Liver (tissue), 3 donors: ENCODE data around the gene FCGBP.

Experiments
- GABPA ChIP-seq, 2 donors: IDR thresholded peaks in 1 of 2; conservative IDR thresholded peaks in 1 of 2; 2 replicates each; pipeline ENCODE4 v1.6.1; 2016; ENCODE audit warnings: antibody characterized with exemption in 2 of 2, mild to moderate bottlenecking in 1 of 2, moderate library complexity in 1 of 2
- HNF4G ChIP-seq: IDR thresholded peaks from 2 replicates; pipeline ENCODE4 v1.6.1; 2016; ENCODE audit warnings: antibody characterized with exemption
- JUND ChIP-seq, 2 donors: IDR thresholded peaks; 2 replicates each; pipeline ENCODE4 v1.6.1; 2016; ENCODE audit warnings: antibody characterized with exemption in 2 of 2
- MAX ChIP-seq: IDR thresholded peaks from 2 replicates; pipeline ENCODE4 v1.6.1; 2016; ENCODE audit warnings: antibody characterized with exemption
- RAD21 ChIP-seq, 2 donors: IDR thresholded peaks; 2 replicates each; pipeline ENCODE4 v1.6.1; 2016; ENCODE audit warnings: antibody characterized with exemption in 2 of 2, mild to moderate bottlenecking in 2 of 2
- REST ChIP-seq: IDR thresholded peaks from 2 replicates; pipeline ENCODE4 v1.6.1; 2016; ENCODE audit warnings: antibody characterized with exemption, mild to moderate bottlenecking
- RXRA ChIP-seq, 2 donors: IDR thresholded peaks; 2 replicates each; pipeline ENCODE4 v1.6.1; 2017 to 2018; ENCODE audit warnings: antibody characterized with exemption in 2 of 2, mild to moderate bottlenecking in 1 of 2
- SP1 ChIP-seq: IDR thresholded peaks from 2 replicates; pipeline ENCODE4 v1.6.1; 2018; ENCODE audit warnings: antibody characterized with exemption, mild to moderate bottlenecking
- TAF1 ChIP-seq: conservative IDR thresholded peaks from 2 replicates; pipeline ENCODE4 v1.6.1; 2016; ENCODE audit warnings: antibody characterized with exemption, mild to moderate bottlenecking
- YY1 ChIP-seq: IDR thresholded peaks from 2 replicates; pipeline ENCODE4 v1.6.1; 2016; ENCODE audit warnings: antibody characterized with exemption, mild to moderate bottlenecking
- TF ChIP-seq, protein P1 (sequence below): fragments of 150-350 bp; IDR thresholded peaks from 2 replicates; pipeline ENCODE4 v1.5.1; 2017; ENCODE audit warnings: improper control_type of control experiment, low read depth, low read length; ENCODE audit not compliant: missing input control
- TF ChIP-seq, protein P2 (sequence below): IDR thresholded peaks from 2 replicates; pipeline ENCODE4 v1.6.1; 2016; ENCODE audit warnings: antibody characterized with exemption
- TF ChIP-seq, protein P3 (sequence below): IDR thresholded peaks from 2 replicates; pipeline ENCODE4 v1.6.1; 2016; ENCODE audit warnings: antibody characterized with exemption
- donor health status: healthy.
- donor health status: healthy.

- TF ChIP-seq, protein P1, sequence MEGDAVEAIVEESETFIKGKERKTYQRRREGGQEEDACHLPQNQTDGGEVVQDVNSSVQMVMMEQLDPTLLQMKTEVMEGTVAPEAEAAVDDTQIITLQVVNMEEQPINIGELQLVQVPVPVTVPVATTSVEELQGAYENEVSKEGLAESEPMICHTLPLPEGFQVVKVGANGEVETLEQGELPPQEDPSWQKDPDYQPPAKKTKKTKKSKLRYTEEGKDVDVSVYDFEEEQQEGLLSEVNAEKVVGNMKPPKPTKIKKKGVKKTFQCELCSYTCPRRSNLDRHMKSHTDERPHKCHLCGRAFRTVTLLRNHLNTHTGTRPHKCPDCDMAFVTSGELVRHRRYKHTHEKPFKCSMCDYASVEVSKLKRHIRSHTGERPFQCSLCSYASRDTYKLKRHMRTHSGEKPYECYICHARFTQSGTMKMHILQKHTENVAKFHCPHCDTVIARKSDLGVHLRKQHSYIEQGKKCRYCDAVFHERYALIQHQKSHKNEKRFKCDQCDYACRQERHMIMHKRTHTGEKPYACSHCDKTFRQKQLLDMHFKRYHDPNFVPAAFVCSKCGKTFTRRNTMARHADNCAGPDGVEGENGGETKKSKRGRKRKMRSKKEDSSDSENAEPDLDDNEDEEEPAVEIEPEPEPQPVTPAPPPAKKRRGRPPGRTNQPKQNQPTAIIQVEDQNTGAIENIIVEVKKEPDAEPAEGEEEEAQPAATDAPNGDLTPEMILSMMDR = no peak
- no peak for TF ChIP-seq YY1
- no peak for TF ChIP-seq TAF1
- no peak for TF ChIP-seq RAD21 (IDR thresholded peaks at IDR 0.05)
- no peak for TF ChIP-seq HNF4G
- TF ChIP-seq REST = no peak
- TF ChIP-seq MAX = no peak
- no peak for TF ChIP-seq SP1
- no peak for TF ChIP-seq RXRA (IDR thresholded peaks at IDR 0.05)
- TF ChIP-seq, protein P2, sequence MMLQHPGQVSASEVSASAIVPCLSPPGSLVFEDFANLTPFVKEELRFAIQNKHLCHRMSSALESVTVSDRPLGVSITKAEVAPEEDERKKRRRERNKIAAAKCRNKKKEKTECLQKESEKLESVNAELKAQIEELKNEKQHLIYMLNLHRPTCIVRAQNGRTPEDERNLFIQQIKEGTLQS = no peak
- TF ChIP-seq, protein P3, sequence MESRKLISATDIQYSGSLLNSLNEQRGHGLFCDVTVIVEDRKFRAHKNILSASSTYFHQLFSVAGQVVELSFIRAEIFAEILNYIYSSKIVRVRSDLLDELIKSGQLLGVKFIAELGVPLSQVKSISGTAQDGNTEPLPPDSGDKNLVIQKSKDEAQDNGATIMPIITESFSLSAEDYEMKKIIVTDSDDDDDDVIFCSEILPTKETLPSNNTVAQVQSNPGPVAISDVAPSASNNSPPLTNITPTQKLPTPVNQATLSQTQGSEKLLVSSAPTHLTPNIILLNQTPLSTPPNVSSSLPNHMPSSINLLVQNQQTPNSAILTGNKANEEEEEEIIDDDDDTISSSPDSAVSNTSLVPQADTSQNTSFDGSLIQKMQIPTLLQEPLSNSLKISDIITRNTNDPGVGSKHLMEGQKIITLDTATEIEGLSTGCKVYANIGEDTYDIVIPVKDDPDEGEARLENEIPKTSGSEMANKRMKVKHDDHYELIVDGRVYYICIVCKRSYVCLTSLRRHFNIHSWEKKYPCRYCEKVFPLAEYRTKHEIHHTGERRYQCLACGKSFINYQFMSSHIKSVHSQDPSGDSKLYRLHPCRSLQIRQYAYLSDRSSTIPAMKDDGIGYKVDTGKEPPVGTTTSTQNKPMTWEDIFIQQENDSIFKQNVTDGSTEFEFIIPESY = no peak
- no peak for TF ChIP-seq JUND (IDR thresholded peaks at IDR 0.05)
- TF ChIP-seq GABPA (IDR thresholded peaks at IDR 0.05 in 1 of 2, conservative IDR thresholded peaks at IDR 0.05 in 1 of 2) = no peak
Observed at GRCh38 chr19:39937787-39938186, 3.4 kb upstream of the FCGBP start.
